HG03064 (cell line): ENCODE results near the gene MAP6.

Source experiments
- ATAC-seq: cut with Tn5 transposase; IDR thresholded peaks from one replicate; pipeline ENCODE4 v1.9.1; 2021; ENCODE audit warnings: low read depth; ENCODE audit not compliant: unreplicated experiment

Gene MAP6

DNA sequence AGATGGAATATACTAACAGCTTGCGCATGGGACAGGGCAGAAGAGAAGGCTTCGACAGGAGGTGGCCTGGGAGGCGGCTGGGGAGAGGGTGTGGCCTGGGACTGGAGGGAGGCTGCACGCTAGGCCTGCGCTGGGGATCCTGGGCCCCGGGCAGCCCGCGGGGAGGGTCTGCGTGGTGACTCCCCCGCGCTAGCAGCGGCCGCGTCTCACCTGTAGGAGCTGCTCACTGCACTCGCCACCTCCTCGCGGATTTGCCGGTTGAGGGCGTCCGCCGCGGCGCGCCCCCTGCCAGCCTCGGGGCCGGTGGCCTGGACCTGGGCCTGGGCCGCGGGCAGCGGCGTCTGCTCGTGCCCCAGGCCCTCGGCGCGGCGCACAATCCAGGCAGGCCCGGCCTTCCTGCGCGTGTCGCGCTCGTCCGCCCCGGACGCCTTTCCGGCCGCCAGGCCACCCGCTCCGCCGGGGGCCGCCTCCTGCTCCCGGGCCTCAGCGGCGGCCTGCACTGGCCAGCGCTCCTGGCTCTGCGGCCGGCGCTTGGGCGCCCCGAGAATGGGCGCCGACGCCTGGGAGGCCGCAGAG is 1.5 kb downstream of the MAP6 start:
- ATAC-seq, result no peak

DNA sequence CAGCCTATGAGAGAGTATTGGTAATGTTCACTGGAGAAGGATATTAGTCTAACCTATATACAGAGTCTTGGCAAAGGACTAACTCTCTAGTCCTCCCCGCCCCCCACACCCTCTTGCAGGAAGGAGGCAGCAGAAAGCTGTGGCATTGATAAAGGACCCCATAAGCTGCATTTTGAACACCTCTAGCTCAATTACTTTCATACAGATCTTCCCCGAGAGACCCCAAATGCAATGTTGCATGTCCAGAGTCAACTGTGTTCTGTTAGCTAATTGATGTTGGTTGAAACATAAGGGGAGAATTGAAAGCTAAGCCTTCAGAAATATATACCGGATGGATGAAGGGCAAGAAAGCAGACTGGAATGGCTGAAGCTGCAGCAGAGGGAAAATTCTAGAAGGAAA is 2.8 kb downstream of the MAP6 start:
- no peak for ATAC-seq

DNA sequence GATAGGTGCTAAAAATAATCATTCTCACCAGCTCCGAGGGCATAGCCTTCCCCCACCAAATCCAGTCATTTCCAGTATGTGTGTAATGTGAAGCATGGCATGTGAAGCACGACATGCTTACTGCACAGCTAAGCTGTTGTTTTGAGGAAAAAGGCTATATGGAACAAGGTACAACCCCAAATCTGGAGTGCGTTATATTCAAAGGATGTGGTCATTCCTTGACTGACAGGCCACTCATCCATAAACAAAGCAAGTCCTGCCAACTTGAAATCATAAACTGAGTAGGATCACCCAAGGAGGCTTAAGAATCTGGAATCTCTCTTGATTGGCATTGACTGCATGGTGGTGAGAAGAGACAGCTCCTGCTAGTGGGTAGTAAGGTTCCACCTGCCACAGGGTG is 3.7 kb downstream of the MAP6 start:
- ATAC-seq, result no peak

DNA sequence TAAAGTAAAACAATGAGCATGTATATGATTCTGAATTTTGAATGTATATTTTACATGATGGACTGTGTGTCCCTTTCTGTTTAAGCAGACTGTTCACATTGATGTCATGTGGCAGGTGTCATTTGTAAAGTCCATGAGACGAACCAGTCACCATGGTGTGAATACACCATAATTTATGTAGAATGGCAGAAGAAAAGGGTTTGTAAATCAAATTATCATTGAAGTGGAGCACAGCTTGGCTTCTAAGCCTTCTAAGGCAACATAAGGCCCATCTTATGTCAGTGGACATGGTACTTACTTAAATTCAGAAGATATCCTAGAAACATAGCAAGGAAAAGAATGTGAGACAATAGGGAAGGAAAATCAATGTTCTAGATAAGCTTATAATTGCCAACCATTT is 4.4 kb downstream of the MAP6 start:
- no peak for ATAC-seq

DNA sequence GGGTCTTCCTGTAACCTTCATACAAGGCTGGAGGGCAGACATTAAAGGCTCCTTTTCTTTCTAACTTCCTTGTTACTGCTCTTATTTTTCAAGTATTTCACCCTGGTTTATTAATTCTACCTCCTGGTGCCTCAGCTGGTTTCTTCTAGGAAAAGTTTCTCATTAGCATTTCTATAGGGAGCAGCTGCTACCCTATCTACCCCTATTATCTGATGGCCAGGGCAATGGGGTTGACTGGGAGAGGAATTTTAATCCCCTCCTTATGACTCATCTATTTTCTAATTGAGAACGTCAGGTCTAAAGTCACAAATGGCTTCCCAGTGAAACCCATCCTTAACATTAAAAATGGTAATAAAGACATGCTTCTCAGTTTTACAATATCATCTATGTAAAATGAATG is 5.0 kb downstream of the MAP6 start:
- no peak for ATAC-seq

DNA sequence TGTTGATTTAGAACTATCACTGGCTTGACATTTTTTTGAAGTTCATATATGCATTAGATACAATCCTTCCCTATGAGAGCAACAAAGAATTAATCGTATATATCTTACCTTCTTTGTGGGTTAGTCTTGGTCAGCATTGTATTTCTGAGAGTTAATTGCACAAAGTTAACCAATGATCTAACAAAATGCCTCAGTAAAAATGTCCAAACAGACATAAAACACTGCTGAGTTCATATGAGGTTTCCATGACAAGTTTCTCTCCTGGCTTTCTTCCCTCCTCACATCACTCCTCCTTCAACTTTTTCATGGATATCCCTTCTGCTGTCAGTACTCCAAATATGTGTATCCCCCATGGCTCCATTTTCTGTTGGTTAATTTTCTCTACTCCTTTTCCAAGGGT is 9.0 kb downstream of the MAP6 start:
- no peak for ATAC-seq

DNA sequence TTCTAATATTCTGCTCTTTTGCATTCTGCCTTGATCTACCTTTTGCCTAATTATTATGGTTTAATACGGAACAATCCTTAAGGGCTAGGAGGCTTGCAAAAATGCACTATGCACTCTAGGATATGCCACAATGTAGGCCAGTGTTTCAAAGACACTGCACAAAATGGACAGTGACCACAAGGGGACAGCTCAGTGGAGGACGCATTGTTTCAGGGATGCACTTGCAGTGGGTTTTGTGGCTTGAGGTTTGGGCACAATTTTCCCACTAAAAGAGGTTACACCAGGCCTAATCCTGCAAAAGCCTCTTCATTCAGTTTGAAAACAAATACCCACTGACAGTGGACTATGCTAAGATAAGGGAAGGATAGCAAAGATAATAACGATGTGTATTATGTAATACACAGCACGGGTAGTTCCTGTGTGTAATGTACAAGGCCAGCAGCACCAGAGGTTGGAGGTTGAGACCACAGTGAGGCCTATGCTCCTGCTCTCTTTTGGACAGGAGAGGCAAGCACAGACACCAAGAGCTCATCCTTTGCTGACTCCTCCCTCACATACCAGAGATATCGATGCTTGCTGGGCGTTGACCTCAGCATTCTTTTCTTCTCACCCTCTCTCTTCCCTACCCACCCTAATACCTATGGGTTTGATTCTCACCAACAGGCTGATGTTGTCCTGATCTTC is 12.7 kb downstream of the MAP6 start:
- no peak for ATAC-seq

DNA sequence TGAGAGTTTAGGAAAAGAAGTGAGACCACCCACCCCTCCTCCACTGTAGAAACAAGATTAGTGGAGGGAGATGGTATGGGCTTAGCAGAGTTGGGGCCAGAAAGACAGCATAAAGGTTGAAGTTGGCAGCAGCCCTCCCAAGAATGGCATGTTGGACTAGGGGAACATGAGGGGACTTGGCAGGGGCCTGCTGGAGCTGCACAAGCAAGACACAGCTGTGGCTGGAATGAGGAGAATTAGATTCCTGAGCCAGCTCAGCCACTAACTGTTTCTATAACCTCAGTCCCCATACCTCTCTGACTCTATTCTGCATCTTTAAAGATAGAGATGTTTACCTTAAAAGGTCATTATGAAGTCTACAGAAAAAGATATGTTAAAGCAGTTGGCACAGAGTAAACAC is 13.2 kb downstream of the MAP6 start:
- ATAC-seq, result no peak

DNA sequence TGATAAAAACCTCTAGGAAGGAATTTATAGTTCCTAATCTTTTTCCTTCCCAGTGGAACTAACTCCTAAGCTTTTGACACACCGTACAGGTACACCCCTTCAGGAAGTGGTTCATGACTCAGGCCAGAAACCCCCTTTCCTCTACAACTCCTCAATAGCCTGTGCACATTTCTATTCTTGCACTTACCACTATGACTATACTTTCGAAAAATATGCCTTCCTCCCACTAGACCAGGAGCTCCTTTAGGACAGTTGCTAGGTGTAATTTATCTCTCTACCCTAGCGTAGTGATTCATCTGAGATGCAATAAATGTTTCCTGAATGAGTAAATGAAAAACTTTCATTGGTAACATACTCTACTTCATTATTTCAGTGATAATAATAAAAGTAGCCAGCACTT is 14.5 kb downstream of the MAP6 start:
- no peak for ATAC-seq

DNA sequence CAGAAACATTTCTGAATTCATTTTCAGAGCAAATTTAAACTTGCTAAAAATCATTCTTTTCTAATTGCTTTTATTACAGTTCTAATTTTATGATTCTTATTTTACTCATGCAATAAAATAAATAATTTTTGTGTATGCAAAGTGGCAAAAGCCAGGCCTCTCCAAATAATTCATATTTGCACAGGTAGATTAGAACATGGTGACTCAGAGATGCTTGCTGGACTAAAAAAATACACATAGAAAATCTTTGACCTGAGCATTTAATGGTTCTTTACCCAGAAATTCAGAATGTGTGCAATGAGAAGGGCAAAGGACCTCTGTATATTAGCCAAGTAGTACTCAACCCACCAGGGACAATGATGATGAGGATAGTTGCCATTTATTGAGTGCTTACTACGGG is 15.3 kb downstream of the MAP6 start:
- no peak for ATAC-seq

DNA sequence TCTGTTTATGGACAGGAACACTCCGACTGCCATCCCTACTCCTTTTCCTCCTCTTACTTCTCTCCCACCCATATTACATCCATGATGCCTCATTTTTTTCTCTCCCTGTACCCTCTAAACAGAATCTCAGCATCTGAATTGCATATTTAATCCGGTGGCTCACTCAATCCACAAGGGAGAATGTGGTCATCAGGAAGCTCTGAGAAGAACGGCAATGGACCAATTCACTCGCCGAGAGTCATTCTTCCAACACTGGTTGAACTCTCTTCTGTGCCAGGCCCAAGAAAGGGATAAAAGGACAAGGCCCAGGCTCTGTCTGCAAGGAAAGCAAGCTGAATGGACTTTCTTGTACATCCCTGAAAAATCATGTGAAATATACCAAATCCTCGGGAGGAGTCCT is 15.9 kb downstream of the MAP6 start:
- ATAC-seq, result no peak

DNA sequence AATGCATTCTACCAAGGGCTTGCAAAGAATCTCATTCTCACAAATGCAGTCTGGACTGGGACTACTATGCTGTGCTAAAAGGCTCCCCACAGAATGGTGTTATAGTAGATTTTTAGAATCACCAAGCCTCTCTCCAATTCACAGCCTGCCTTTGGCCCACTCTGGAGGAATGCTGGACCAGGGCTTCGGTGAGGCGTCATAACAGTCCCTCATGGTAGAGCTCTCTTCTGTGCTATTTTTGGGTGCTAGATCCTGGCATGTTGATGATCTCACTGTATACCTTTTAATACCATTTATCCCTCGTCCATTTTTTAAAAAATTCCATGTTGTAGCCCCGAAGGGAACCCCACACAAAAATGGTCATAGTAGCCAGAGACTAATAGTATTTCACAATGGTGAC is 17.6 kb downstream of the MAP6 start:
- ATAC-seq, result no peak

DNA sequence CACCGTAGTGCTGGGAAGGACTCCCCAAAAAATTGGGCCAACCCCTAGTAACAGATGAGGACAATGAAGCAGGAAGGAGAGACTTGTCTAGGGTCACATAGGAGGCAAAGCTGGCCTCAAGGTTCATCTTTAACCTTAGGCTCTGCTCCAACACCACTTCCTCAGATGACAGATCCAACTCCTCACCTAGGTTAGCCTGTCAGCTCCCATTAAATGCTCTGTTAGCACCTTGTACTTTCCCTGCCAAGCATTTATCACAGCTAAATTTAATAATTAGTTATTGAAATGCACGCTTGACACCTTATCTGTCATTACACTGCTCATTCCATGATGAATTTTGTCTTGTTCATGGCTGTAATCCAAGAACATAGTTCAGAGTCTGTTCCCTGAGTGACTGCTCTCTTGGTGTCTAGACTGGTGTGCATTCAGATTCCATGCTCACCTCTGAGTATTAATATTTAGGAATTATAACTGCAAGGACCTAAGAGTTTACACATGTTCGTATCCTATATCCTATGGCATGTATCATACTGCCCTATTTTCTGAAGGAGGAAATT is 18.6 kb downstream of the MAP6 start:
- no peak for ATAC-seq

DNA sequence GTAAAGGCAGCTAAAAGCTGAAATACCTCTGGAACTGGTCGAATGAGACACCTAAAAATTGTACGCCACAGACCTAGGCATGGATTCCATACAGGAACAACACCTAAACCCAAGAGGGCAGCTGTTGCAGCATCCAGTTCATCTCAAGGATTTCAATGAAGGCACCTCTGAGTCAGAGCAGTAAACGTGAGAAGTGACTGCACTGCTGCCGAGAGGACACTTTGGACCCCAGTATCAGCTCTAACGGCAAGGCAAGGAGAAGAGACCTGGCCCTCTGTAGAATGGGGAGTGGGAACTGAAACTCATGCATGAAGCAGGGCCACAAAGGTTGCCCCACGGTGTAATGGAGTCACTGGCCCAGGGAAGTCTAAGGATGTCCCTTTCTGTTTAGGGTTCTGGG is 23.9 kb downstream of the MAP6 start:
- ATAC-seq, result no peak

DNA sequence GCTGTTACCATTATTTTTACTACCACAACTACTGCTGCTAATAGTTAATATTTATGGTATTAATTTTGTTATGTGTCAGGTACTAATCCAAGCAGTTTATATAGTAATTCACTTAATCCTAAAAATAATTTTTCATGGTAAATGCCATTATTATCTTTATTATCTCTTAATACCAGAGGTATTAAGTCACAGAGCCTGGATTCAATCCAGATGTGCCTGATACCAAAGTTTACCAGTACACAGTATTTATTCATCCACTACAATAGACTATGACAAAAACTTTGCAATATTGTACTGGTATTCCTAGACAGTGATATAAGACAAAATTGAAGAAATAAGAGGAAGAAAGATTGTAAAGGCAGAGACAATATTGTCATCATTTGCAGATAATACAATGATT is 24.5 kb downstream of the MAP6 start:
- ATAC-seq, result no peak

DNA sequence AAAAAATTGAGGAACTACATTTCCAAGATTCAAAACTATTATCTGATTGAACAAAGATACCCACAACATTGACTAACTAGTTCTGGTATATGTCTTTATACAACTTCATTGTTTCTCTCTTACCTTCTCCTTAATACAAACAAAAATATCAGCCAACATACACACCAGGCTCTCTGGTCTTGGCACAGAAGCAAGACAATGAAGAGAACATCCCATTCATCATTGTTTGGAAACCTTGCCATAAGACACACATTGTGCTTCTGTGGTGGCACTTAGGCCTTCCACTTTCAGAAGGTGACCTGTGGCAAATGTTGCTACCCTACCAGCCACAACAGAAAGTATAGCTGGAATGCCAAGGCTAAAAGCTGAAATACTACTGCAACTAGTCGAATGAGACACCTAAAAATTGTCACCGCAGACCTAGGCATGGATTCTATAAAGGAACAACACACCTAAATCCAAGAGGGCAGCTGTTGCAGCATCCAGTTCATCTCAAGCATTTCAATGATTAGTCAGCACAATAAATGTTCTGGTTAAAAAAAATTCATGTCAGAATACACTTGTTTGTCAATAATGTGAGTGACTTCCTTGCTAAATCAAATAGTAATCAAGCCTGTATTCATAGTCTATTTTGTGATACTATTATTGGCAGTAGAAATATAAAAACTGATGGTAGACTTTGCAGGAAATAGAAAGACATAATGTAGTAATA is 26.3 kb downstream of the MAP6 start:
- ATAC-seq, result no peak

DNA sequence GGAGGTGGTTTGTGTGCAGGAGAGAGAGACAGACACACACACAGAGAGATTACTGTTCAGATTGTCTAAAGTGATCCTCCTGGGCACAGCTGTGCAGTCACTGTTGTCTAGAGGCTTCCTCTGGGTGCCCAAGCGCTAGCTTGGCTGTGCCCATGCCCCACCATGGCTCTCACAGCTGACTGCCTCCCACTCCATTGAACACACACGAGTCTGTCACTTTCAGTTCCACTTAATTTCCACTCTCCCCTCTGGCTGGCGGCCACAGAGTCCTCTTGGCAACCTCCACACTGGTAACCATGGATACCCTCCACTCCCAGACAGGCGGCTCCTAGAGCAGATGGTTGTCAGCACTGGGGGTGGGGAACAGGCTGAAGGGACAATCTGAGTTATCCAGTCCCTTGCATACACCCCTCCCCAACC is 29.1 kb downstream of the MAP6 start:
- ATAC-seq, result no peak

DNA sequence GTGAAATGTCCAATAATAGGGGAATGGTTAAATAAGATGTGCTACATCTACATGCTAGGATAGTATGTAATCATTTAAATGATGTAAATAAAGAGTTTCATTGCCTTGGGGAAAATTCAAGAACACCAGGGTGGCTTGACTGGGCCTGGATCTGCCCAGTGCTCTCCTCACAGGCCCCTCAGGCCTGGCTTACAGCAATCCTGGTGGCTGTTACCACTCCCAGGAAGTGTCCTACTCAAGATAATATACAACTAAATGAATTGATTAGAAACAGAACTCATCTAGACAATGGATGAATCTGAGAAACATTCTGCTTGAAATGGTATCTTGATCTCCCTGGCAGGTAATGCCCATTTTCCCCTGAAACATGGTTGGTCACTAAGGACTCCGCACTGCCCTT is 30.8 kb downstream of the MAP6 start:
- no peak for ATAC-seq

DNA sequence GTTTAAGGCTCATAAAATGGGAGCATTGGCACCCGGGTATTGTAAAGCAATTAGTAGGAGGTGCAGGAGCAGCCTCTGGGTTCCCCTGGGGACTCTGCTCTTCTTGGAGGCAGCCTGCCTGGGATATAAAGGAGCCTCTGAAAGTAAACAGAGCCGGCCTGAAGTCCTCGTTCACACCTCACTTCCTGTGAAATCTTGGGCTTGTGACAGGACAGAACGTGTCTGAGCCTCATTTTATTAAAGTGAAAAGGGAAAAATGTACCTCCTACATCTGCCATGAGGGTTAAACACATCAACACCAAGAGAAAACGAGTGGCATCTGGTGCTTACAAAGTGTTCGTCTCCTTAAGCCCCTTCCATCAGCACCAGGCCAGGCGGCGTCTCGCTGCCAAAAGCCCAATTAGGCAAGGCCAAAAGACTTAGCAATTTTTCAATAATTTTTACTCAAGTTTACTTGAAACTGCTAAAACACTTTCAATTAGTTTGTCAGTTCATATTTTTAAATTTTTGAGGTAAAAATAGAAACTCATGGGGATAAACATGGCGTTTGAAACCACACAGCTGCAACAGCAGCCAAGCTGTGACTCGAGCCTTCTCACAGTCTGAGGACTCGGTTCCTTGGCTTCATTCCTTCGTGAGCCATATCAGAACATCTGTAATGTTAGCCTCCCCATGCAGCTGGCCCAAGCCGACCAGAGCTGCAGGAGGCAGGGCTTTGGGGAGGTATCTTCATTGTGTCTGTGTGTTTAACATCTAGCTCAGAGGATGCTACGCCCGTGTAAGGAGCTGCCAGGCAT is 33.6 kb downstream of the MAP6 start:
- no peak for ATAC-seq

DNA sequence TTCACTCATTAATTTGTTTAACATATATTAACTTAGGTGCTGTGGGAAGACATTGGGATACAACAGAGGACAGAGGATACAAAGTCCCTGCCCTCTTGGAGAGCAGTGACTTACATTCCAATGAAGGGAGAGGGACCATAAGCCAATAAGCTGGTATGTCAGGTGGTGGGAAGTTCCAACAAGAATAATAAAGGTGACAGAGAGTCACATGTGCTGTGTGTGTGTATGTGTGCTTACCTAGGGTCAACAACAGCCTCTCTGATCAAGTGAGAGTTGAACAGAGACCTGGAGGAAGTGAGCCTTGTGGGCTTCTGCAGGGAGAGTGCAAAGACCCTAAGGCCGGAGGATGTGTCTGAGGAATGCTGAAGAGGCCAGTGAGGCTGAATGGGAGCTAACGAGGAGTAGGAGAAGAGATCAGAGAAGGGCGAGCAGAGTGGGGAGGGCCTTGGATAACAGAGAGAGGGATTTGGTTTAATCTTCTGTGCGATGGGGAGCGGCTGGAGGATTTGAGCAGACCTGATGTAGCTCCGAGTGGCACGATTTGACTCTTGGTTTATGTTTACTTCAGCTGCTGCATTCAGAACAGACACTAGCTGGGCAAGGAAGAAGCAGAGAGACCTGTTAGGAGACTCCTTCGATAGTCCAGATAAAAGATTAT is 35.3 kb downstream of the MAP6 start:
- ATAC-seq, result no peak

DNA sequence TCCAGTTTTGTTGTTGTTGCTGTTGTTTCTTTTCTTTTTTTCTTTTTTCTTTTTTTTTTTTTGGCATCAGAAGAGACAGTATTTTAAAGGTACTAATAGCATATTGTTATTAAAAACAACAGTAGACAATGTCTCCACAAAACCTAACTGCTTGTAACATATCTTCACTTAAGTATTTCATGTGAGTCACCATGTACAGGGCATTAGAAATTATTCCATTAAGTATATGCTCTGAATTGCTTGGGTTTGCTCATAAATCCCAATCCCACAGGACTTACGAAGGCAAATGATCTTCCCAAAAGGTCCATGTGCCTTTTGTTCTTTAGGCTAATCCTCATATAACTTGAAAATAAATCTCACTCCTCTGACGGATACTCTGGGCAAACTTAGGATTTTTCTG is 35.9 kb downstream of the MAP6 start:
- no peak for ATAC-seq
